HepG2 (cell line): ENCODE data around the gene EPN2. TPM values are rescaled to one million over a fixed set of nuclear protein-coding genes. Genes with fewer than 3 reads are reported as not detected.

Source experiments
- EP300 ChIP-seq, 3 experiments: sonication (generic) in 1 of 3; formaldehyde crosslinking in 1 of 3; IDR thresholded peaks; 2 replicates each; pipeline versions ENCODE4 v1.5.1 to v1.6.1; 2011 to 2020; ENCODE audit warnings: low read depth in 2 of 3, low read length in 2 of 3, borderline replicate concordance in 1 of 3, improper control_type of control experiment in 1 of 3, mild to moderate bottlenecking in 1 of 3, missing genetic modification reagents in 1 of 3, moderate library complexity in 1 of 3
- GTF2F1 ChIP-seq: fragments of 150-350 bp; IDR thresholded peaks from 2 replicates; pipeline ENCODE4 v1.6.1; 2014; ENCODE audit warnings: low read length
- HES4 ChIP-seq: sonication (generic); formaldehyde crosslinking; IDR thresholded peaks from 2 replicates; pipeline ENCODE4 v1.9.0; 2021; ENCODE audit warnings: mild to moderate bottlenecking, missing genetic modification reagents, borderline replicate concordance
- HIC2 ChIP-seq: sonication (generic); formaldehyde crosslinking; IDR thresholded peaks from 2 replicates; pipeline ENCODE4 v1.9.0; 2022; ENCODE audit warnings: low read depth, missing genetic modification reagents
- KAT2B ChIP-seq: fragments of 150-350 bp; IDR thresholded peaks from 2 replicates; pipeline ENCODE4 v1.6.1; 2014; ENCODE audit warnings: low read depth, low read length, borderline replicate concordance
- NFIB ChIP-seq: sonication (generic); formaldehyde crosslinking; IDR thresholded peaks from 2 replicates; pipeline ENCODE4 v1.9.0; 2021; ENCODE audit warnings: missing genetic modification reagents, mild to moderate bottlenecking, borderline replicate concordance
- PCBP2 ChIP-seq: fragments of 200-400 bp; formaldehyde crosslinking; optimal IDR thresholded peaks from 2 replicates; pipeline ENCODE3; 2018; ENCODE audit warnings: low read length, low read depth; ENCODE audit not compliant: poor library complexity, severe bottlenecking
- POGZ ChIP-seq: sonication (generic); formaldehyde crosslinking; IDR thresholded peaks from 2 replicates; pipeline ENCODE4 v1.4.0; 2020; ENCODE audit warnings: mild to moderate bottlenecking, missing genetic modification reagents
- POLR2A ChIP-seq, 2 experiments: IDR thresholded peaks; 2 replicates each; pipeline ENCODE4 v1.6.1; 2011; ENCODE audit warnings: low read depth in 2 of 2, low read length in 2 of 2, mild to moderate bottlenecking in 1 of 2, moderate library complexity in 1 of 2; ENCODE audit not compliant: insufficient read depth in 1 of 2
- REXO4 ChIP-seq: sonication (generic); formaldehyde crosslinking; IDR thresholded peaks from 2 replicates; pipeline ENCODE4 v1.8.0; 2022; ENCODE audit warnings: missing genetic modification reagents, mild to moderate bottlenecking, borderline replicate concordance
- RFXANK ChIP-seq: IDR thresholded peaks from 2 replicates; pipeline ENCODE4 v1.6.1; 2016
- SP1 ChIP-seq, 2 experiments: fragments of 450-650 bp in 1 of 2; sonication (generic) in 1 of 2; formaldehyde crosslinking in 1 of 2; IDR thresholded peaks; 2 replicates each; pipeline versions ENCODE4 v1.4.0 to v1.6.1; 2016 to 2020; ENCODE audit warnings: missing genetic modification reagents in 1 of 2
- TP53 ChIP-seq: sonication (generic); formaldehyde crosslinking; conservative IDR thresholded peaks from 2 replicates; pipeline ENCODE4 v1.4.0; 2020; ENCODE audit warnings: missing genetic modification reagents
- ZBTB37 ChIP-seq: sonication (generic); formaldehyde crosslinking; IDR thresholded peaks from 2 replicates; pipeline ENCODE4 v1.4.0; 2020; ENCODE audit warnings: mild to moderate bottlenecking, missing genetic modification reagents
- ZGPAT ChIP-seq: IDR thresholded peaks from 2 replicates; pipeline ENCODE4 v1.6.1; 2016; ENCODE audit warnings: mild to moderate bottlenecking
- ZMYM3 ChIP-seq: sonication (generic); formaldehyde crosslinking; IDR thresholded peaks from 2 replicates; pipeline ENCODE4 v1.5.1; 2020; ENCODE audit warnings: mild to moderate bottlenecking, missing genetic modification reagents
- ZNF468 ChIP-seq: sonication (generic); formaldehyde crosslinking; IDR thresholded peaks from 2 replicates; pipeline ENCODE4 v1.8.0; 2022; ENCODE audit warnings: mild to moderate bottlenecking, moderate library complexity, missing genetic modification reagents
- ZNF644 ChIP-seq: IDR thresholded peaks from 2 replicates; pipeline ENCODE4 v1.6.1; 2016; ENCODE audit warnings: low read depth
- ZNF772 ChIP-seq: sonication (generic); formaldehyde crosslinking; IDR thresholded peaks from 2 replicates; pipeline ENCODE4 v1.5.0; 2020; ENCODE audit warnings: mild to moderate bottlenecking, missing genetic modification reagents
- polyA plus RNA-seq, 8 experiments: library from polyadenylated mRNA; depleted of rRNA in 3 of 8; stranded (reverse) in 7 of 8; unstranded in 1 of 8; fragments of >200 nt; fragmentation: Illumina TruSeq in 4 of 8; extraction: Trizol in 4 of 8; gene quantifications; 2 replicates each; pipeline versions ENCODE4 v1.2.1 to v1.2.3, GENCODE V29; 2011 to 2016; ENCODE audit warnings: low read depth in 4 of 8, missing spikeins in 1 of 8, mixed read lengths in 1 of 8; ENCODE audit not compliant: insufficient read depth in 1 of 8
- total RNA-seq, 5 experiments: library from RNA; depleted of rRNA; stranded (reverse); fragments of >200 nt; fragmentation: Illumina TruSeq; extraction: Trizol; gene quantifications; 2 replicates each; pipeline ENCODE4 v1.2.3, GENCODE V29; 2016; ENCODE audit warnings: low read depth in 1 of 5
- TF ChIP-seq, protein P1 (sequence below): sonication (generic); formaldehyde crosslinking; IDR thresholded peaks from 2 replicates; pipeline ENCODE4 v1.5.1; 2020; ENCODE audit warnings: mild to moderate bottlenecking, missing genetic modification reagents, borderline replicate concordance
- TF ChIP-seq, protein P2 (sequence below): sonication (generic); formaldehyde crosslinking; conservative IDR thresholded peaks from 2 replicates; pipeline ENCODE4 v1.4.0; 2020; ENCODE audit warnings: missing genetic modification reagents

EPN2 gene
- total and polyA plus RNA-seq, 2 of the 13 experiments (the other 11 are each of a cell fraction or from before 2014, with no cell fraction given), result 7.8 to 19.2 TPM

DNA sequence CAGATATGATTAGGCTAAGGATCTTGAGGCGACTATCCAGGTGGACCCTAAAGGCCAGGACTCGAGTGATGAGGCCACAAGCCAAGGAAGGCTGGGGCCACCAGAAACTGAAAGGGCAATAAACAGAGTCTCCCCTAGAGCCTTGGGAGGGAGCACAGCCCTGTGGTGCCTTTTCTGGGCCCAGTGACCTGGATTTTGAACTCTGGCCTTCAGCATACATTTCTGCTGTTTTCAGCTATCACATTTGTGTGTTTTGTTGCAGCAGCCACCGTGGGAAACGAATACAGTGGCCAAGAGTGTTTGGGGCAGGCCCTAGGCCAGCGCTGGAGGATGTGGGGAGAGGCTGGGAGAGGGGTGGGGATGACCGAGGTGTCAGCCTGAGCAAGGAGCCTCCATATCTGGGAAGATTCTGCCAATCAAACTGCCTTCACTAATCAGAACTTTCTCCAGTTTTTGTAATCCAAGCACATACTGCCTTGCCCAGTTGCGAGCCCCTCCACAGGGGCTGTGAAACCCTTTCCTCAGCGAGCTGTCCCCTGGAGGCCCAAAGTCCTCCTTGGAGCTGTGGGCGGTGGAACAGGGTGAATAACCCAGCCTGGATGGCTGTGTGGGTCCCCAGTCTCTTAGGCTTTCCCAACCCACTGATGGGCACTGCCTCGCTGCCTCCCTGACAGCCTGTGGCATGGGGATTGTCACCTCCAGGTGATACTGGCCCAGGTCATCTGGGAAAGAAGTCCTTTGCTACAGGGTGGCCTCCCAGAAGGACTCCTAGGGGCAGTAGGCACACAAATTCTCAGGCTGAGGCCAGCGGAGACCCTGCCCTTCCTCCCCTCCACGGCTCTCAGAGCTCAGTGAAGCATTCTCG lies 108.6 kb downstream of the EPN2 start (continued):
- TF ChIP-seq ZBTB37 (CRISPR knock-in tag) (no peak), ZGPAT (CRISPR knock-in tag) (no peak), TP53 (CRISPR knock-in tag) (no peak), ZMYM3 (CRISPR knock-in tag) (peak; percentile 96), KAT2B (no peak), POLR2A (IDR thresholded peaks at IDR 0.05; ENCODE audit: insufficient read depth in 1 of 2, low read depth in 2 of 2, low read length in 2 of 2) (no peak), ZNF468 (CRISPR knock-in tag) (no peak), EP300 (IDR thresholded peaks at IDR 0.05; ENCODE audit: low read depth in 2 of 2, low read length in 2 of 2) (0 out of 4 replicates have a peak, but pooled peaks of 1 of the 2 experiments have one; percentile 19), EP300 (CRISPR knock-in tag; IDR thresholded peaks at IDR 0.05; ENCODE audit: borderline replicate concordance) (no peak), ZNF772 (no peak; the same call in 1 of the 2 replicates), GTF2F1 (no peak), POGZ (CRISPR knock-in tag) (0 out of 2 replicates have a peak, but pooled peaks have one; percentile 16), HIC2 (CRISPR knock-in tag) (no peak), PCBP2 (no peak), ZNF644 (CRISPR knock-in tag) (no peak), REXO4 (CRISPR knock-in tag) (no peak), SP1 (IDR thresholded peaks at IDR 0.05) (no peak), SP1 (CRISPR knock-in tag; IDR thresholded peaks at IDR 0.05) (0 out of 2 replicates have a peak, but pooled peaks have one; percentile 23), RFXANK (CRISPR knock-in tag) (no peak), NFIB (CRISPR knock-in tag) (0 out of 2 replicates have a peak, but pooled peaks have one; percentile 56), HES4 (CRISPR knock-in tag) (no peak)
- TF ChIP-seq, protein P1, sequence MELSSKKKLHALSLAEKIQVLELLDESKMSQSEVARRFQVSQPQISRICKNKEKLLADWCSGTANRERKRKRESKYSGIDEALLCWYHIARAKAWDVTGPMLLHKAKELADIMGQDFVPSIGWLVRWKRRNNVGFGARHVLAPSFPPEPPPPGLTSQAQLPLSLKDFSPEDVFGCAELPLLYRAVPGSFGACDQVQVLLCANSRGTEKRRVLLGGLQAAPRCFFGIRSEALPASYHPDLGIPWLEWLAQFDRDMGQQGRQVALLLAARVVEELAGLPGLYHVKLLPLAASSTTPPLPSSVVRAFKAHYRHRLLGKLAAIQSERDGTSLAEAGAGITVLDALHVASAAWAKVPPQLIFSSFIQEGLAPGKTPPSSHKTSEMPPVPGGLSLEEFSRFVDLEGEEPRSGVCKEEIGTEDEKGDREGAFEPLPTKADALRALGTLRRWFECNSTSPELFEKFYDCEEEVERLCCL (CRISPR knock-in tag), result no peak
- TF ChIP-seq, protein P2, sequence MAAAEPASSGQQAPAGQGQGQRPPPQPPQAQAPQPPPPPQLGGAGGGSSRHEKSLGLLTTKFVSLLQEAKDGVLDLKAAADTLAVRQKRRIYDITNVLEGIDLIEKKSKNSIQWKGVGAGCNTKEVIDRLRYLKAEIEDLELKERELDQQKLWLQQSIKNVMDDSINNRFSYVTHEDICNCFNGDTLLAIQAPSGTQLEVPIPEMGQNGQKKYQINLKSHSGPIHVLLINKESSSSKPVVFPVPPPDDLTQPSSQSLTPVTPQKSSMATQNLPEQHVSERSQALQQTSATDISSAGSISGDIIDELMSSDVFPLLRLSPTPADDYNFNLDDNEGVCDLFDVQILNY (CRISPR knock-in tag), result no peak
